NCI-H1417 treated with DMSO at 0.1 percent for 48 hours (cell line): Measurements from ENCODE around the gene PANX2.

Experiments used
- DNase-seq: peaks from one replicate; lab custom pipeline; 2025; lab: John Stamatoyannopoulos, UW

The PANX2 gene

DNA sequence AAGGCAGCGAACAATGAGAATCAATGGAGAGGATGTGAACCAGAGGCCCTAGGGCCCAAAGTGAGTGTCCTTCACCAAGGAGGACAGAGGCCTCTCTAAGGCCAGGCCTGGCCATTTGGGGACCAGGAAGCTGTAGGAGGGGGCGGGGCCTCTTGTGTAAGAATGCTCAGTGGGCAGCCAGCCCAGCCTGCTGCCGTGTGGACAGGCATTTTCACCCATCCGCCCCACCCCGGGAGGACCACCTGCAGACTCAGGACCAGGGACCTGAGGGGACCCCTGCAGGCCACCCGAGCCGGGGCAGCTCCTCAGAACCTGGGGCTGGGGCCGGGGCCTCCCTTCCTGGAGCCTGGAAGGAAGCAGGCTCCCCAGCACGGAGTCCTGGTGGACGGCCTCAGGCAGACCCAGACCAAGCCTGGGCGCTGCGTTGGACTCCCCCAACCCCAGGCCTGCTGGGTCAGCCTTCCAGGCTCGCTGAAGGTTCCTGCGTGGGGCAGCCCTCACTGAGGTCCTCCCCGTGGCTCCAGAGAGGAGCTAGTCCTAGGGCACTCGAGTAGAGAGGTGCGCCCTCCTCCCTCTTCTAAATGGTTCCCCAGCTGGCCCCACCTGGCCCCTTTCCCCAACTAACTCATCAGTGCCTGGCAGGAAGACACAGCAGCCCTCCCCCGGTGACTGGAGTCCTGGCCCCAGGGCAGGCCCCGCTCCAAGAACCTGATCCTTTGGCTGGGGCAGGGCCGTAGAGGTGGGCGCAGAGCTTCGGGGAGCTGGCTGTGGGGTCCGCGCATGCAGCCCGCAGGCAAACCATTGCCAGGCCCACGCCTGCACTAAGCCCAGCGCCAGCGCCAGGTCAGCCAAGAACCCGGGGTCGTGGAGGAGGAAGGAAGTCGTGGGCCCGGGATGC is 13.7 kb downstream of the PANX2 start:
- no peak for DNase-seq

DNA sequence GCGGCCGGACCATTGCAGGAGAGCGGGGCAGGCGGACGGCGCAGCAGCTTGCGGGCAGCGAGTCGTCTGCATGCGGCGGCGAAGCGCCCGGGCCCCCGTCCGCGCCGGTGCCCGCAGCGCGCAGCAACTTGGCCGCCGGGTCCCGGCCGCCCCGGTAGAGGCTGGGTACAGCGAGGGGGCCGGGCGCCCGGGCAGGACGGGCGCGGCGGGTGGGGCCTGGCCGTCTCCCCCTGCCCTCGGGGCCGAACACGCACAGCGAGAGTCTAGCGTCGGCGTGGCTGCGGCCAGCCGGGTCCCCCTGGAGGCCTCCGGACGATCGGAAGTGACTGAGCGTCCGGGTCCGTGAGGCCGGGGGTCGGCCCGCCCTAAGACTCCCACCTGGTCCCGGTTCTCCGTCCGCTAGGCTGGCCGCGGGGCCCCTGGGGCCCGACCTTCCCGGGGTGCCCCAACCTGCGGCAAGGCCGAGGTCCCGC is 14.4 kb downstream of the PANX2 start:
- no peak for DNase-seq

DNA sequence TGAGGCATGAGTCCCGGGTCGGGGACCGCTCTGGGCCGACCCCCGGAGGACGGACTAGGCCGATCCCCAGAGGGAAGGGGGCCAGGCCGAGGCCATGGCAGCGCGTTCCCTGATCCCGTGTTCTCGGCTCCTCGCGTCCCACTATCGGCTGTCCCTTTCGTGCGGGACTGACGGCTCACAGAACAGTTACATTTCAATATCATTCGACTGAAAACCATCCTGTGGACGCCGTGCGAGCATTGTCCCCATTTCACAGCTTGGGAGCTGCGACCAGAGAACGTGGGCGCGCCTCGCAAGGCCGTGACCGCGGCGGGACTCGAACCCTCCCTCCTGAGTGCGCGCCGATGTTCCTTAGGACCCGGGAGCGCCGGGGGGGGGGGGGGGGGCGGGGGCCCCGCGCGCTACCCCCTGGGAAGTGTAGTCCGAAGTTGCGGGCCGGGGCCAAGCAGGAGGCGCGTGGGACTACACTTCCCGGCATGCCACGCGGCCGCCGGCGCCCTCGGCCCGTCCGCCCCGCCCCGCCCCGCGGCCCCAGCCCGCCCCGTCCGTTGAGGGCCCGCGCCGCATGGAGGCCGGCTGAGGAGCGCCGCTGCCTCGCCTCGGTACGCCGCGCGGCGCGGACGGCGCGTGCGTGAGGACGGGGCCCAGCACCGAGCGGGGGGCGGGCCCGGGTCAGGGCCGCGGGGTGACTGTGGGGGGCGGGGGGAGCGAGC is 15.0 kb downstream of the PANX2 start, which contains the start of gene TRABD:
Gene TRABD, plus strand, starts transcription at position 539 of the 713 bp plus-strand sequence. CDS start 7,148 bp downstream, outside the sequence.
- no peak for DNase-seq

DNA sequence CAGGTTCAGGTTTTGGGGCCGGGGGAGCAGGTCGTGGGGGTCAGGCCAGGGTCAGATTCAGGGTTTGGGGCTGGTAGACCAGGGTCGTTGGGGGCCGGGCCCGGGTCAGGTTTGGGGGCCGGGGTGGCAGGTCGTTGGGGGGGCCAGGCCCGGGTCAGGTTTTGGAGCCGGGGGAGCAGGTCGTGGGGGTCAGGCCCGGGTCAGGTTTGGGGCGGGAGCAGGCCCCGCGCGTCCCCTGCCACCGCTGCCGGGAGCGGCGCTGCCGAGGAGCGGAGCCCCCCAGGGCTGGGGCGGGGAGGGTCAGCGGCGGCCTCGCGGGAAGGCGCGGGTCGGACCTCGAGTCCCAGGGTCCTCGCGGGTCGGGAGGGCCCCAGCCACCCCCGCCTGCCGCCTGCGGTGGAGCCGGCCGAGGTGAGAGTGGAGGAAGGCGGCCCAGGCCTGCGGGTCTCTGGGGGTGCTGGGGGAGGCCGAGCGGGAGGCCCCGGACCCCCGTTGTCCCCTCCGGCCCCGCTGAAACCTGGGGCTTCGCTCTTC is 15.7 kb downstream of the PANX2 start:
- DNase-seq: no peak

DNA sequence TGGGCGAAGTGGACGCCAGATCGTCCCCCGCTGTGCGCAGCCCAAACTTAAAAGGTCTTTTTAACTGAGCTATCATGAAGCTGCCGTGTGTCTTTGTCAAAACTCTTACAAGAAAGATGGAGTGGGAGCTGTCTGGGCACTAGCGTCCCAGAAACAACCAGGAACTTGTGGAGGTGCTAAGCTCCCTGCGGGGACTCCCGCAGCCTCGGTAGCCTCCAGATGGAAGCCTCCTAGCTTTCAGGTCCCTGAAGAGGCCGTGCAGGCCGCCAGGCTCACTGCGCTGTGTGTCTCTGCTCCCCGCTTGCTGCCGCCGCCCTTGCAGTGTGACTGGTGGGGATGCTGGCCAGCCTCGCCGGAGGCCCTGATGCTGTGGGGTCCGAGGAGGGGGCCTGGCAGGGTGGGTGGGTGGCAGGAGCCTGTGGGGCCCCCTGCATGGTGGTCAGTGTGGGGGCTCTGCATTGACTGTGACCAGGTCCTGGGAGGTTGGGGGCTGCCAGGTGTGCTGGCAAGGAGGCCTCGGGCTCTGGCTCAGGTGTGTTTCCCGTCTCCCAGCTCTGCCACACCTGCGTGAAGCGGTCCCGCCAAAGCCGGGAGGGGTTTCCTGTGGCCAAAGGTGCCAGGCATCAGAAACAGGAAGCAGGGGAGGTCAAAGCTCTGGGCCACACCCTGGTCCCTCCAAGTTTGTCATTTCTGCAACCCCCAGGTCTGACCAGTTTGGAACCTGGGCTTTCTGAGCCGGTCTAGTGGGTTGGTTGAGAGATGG is 16.4 kb downstream of the PANX2 start:
- DNase-seq: no peak

DNA sequence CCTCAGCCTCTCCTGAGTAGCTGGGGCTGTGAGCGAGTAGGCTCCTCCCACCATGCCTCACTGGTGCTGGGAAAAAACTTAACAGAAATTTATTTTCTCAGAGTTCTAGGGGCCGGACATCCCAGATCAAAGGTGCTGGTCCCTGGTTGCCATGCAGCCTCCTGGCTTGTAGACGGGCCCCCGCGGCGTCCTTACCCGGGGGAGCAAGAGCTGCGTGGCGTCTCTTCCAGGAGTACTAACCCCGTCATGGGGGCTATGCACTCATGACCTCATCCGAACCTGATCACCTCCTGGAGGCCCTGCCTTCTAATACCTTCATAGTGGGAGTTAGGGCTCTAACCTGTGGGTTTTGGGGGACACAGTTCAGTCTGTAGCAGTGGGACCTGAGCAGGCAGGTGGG is 17.8 kb downstream of the PANX2 start:
- no peak for DNase-seq

DNA sequence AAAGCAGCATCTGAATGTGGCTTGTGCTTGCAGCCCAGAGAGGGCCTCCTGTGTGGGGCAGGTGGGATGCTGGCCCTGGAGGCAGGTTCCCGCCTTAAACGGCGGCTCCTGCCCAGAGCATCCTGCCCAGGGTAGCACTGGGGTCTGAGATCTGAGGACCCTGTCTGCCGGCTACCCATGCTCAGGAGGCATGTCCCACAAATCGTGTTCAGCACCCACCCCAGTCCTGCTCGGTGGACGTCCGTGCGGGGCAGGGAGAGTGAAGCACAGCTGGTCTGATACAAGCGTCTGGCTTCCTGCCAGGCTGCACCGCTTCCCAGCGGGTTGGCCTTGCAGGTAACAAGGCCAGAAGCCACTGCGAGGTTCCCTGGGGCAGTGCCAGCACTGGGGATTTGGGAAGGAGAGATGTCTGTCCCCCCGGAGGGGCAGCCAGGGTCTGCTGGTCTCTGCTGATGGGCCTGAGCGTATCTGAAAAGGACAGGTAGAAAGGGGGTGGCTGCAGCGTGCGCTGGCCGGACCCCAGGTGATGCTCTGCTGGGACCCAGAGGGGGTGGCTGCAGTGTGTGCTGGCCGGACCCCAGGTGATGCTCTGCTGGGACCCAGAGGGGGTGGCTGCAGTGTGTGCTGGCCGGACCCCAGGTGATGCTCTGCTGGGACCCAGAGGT is 18.8 kb downstream of the PANX2 start:
- DNase-seq: no peak

DNA sequence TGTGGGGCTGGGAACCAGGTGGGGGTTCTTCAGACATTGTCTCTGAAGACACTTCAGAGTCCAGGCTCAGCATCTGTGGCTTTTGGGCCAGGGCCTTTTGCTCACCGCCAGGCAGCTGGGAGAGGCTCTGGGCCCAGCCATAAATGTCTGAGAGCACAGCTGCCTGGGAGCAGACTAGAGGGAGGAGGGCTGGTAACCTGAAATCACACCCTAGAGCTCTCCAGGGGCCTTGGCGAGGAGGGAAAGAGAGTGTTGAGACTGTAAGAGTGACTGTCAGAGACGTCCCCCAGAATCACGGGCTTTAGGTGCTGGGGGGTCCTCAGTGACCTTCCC is 19.3 kb downstream of the PANX2 start:
- no peak for DNase-seq

DNA sequence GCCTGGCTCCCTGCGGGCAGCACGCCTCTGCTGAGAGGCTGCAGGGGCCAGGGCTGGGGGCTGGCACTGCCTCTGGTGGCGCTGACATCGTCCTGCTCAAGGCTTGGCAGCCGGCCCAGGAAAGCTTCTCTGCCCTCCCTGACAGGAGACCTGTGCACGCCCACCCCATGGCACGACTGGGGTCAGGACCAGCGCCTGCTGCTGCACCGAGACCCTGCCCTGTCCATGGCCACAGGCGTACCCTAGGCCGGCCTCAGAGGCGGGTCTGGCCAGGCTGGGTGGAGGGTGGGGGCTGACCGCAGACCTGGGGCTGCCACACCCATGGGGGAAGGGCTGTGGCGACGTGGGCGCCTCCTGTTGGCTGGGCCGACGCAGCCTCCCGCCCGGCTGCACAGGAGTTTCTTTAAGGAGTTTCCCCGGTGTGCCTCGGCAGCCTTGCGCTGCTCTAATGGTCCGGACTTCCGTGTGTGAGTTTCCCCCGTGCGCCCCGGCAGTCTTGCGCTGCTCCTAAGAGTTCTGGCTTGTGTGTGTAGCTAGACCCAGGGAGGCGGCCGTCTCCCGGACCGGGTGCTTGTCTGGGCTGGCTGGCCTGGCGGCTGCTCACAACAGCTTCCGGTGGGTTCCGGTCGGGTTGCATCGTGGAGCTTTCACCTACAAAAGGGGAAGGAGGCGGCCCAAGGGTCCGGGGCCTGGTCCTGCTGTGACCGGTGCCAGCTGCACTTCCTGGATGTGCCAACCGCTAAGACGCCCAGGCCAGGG is 19.8 kb downstream of the PANX2 start:
- no peak for DNase-seq

DNA sequence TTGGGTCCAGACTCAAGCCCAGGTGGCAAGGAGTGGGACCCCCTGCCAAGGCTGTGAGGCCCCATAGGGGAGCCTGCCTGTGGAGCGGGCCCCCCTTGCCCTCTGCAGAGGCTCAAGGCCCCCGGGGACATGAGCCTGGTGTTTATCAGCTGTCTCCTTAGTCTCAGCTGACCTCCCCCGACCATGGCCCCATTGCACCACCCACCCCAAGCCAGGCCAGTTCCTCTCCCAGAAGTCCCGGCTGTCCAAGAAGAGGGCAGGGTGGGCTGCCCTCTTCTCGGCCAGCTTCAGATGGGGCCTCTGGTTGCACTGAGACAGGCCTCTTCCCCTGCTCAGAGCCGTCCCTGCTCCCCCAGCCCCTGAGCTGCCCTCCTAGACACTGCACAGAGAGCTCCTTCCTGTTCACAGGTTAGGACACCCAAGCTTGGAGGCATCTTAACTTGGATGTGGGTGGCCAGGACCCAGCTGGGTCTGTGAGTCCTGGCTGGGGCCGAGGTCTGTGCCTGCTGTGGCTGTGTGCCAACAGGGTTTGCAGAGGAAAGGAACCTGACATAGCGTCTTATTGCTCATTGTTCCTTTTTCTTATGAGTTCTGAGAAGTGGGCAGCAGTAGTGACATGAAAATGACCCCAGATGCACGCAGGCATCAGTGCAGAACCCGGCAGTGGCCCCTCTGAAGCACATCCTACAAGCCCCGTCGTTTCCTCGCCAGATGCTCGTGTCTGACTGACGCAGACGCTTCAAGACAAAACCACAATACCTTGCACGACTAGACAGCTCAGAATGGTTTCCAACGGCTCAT is 20.6 kb downstream of the PANX2 start:
- DNase-seq: no peak

DNA sequence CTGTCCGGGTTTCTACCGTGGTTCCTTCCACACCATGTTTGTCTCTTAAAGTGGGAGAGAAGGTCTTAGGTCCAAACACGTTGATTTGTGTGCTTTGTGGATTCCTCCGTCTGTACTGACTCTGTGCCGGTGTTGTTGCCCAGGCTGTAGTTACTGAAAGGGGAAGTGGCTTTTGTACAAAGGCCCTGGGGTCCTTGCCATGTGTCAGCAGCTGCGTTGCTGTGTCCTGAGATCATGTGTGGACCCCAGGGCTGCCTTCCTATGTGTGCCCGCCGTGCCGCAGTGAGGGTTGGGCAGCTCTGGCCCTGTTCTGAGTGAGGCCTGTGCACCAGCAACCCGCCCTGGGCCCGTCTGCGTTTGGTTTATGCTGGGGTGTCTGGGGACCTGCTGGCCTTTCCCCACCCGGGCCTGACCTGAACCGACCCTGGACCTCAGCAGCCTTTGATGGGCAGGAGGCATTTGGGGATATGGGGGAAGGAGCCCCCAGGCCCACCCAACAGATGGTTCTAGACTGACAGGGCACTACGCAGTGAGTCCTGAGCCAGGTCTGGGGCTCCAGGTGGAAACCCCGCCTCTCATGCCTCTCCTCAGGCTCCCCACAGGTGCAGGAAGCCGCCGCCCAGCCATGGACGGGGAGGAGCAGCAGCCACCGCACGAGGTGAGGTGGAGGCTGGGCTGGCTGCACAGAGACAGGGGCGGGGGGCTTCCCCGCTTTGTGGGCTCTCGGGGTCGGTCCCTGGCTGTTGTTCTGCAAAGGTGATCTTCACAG is 22.1 kb downstream of the PANX2 start:
- no peak for DNase-seq

DNA sequence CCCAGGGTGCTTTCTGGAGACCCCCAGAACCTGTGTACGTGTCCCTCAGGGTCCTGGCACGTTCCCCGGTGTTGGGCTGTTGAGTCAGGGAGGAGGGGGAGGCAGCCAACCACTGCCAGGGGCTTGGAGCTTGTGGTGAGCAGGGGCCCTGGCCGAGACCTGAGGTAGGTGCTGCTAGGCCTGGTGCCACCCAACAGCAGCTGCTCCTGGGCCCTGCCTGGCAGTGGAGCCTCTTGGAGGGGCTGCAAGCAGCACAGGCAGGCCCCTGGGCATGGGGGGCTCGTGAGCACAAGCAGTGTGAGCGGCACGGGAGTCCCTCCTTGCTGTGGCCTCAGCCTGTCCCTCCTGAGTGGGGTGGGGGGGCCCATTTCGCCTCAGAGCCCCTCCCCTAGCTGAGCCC is 23.1 kb downstream of the PANX2 start:
- no peak for DNase-seq

DNA sequence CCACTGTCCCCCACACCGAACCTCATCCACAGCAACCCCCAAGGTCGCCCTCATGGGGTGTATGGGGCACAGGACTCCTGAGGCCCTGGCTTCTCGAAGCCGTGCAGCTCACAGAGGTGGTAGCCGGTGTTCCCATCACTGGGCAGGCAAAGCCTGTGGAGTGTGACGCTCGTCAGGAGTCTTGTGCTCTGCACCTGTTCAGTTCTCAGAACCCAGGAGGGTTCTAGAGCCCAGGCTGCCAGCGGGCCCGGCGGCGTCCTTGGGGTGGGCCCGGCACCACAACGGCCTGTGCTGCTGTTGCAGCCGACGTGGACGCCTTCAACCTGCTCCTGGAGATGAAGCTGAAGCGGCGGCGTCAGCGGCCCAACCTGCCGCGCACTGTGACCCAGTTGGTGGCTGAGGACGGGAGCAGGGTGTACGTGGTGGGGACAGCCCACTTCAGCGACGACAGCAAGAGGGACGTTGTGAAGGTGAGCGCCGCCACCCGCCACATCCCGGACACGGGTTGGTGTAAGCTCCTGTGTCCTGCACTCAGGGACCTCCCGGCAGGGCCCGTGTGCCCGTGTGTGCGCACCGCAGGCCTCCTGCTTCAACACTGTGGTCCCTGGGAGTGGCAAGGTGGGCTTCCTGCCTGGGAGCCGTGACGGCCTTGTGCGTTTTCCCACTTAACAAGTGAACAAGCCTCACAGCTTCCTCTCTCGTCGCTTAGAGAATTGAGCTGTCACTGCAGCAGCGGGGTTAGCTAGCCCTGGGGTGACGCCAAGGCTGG is 23.7 kb downstream of the PANX2 start:
- DNase-seq: no peak

DNA sequence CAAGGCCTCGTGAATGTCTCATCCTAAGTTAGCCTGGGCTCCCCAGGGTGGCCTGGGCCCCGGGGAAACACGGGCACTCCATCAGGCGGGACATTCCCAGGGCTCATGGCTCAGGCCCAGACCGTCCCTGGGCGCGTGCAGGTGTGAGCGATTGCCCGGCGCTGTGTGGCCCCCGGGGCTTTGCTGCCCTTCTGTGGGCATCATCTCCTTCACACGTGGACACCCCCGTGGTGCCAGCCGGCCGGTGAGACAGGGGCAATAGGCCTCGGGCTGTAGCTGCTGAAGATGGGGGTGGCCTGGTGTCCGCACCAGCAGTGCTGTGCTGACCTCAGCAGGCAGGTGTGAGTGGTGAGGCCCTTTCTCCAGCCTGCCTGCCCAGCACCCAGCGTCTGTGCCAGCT is 25.7 kb downstream of the PANX2 start:
- DNase-seq: no peak

DNA sequence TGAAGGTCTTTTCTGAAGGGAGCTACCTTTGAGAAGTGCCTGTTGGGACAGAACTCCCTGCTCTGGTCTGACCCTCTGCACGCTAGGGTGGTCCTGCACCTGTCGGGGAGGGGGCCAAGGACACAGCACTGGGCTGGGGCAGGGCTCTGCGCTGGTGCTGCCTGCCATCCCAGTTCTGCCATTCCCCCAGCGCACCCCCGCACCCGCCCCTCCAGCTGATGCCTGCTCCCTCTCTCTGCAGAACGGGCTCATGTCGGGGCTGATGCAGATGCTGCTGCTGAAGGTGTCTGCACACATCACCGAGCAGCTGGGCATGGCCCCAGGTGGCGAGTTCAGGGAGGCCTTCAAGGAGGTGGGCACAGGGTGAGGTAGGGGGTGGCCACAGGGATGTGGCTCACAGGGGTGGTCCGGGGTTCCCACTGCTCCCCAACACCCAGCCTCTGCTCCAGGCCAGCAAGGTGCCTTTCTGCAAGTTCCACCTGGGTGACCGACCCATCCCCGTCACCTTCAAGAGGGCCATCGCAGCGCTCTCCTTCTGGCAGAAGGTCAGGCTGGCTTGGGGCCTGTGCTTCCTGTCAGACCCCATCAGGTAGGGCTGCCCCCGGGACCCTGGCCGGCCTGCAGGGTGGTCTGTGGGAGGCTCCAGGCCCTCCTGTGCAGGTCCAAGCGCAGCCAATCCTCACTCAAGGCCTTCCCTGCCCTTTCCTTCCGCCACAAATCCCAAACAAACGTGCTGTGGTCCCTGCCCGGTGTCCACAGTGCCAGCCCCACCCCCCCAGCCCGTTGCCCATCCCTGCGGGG is 26.7 kb downstream of the PANX2 start:
- DNase-seq: no peak

DNA sequence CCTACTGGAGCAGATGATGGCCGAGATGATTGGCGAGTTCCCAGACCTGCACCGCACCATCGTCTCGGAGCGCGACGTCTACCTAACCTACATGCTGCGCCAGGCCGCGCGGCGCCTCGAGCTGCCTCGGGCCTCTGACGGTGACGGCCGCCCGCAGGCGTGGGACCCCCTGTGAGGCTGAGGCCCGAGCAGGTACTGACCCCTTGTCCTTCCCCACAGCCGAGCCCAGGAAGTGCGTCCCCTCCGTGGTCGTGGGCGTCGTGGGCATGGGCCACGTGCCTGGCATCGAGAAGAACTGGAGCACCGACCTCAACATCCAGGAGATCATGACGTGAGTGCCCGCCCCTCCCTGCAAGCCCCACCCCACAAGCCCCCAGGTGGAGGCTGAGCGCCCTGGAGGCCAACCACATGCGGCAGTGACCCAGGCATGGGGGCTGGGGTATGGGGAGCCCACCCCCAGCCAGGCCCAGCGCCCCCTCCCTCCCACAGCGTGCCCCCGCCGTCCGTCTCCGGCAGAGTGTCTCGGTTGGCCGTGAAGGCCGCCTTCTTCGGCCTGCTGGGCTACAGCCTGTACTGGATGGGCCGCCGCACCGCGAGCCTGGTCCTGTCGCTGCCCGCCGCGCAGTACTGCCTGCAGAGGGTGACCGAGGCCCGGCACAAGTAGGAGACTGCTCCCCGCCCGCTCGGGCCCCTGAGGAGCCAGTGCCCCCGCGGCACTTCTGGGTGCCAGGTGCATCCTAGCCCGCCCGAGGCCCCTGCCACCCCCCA is 27.5 kb downstream of the PANX2 start:
- no peak for DNase-seq

DNA sequence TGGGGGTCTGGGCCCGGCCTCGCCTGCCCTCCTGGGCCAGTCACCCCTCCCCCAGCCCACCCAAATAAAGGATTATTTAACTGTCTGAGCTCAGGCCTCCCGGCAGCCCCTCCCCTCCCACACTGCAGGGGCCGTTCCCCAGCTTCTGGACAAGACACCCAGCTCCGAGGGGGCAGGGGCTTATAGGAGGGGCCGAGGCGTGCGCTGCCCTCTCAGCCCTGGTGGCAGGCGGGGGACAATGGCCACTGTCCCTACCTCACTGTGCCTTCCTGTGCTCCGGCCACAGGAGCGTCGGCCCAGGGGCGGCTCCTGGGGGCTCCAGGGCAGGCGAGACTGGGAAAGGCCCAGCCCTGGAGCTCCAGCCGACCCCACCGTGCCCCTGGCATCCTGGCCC is 28.1 kb downstream of the PANX2 start:
- no peak for DNase-seq
